ENCODE results near the gene C6orf136.
A peak's percentile ranks its signal among the peaks of the same experiment; 100 is the strongest.

The C6orf136 gene

GRCh38 chr6:30615219-30615957, 31.5 kb upstream of the C6orf136 start:
- DNase-seq (ENCODE audit: low read depth in 2 of 2): no peak

- DNase-seq (ENCODE audit: low read depth in 2 of 2): no peak
These were observed 30.7 kb upstream of the C6orf136 start for GRCh38 chr6:30615958-30616810.

GRCh38 chr6:30616811-30617564, 29.9 kb upstream of the C6orf136 start, which contains the start of gene PPP1R10:
TSS of gene PPP1R10 (minus strand) at chr6:30617243. CDS start at chr6:30609944, 7,299 bp downstream.
- peak; percentile 91 to 99 for DNase-seq (ENCODE audit: low read depth in 2 of 2)

GRCh38 chr6:30617565-30618269, 29.2 kb upstream of the C6orf136 start, which contains the start of gene MRPS18B:
TSS of gene MRPS18B (plus strand) at chr6:30617840. CDS start at chr6:30617866, 26 bp downstream.
- DNase-seq (ENCODE audit: low read depth in 2 of 2): peak; percentile 85 to 96

- DNase-seq (ENCODE audit: low read depth in 2 of 2): no peak
These were observed 28.6 kb upstream of the C6orf136 start for GRCh38 chr6:30618270-30618797.

- DNase-seq (ENCODE audit: low read depth in 2 of 2): no peak
These were observed 27.4 kb upstream of the C6orf136 start for GRCh38 chr6:30619561-30619960.

- DNase-seq (ENCODE audit: low read depth in 2 of 2): no peak
These were observed 21.4 kb upstream of the C6orf136 start for GRCh38 chr6:30625511-30625910.

GRCh38 chr6:30626484-30627366, 20.2 kb upstream of the C6orf136 start, which contains the start of gene ATAT1:
TSS of gene ATAT1 (plus strand) at chr6:30626874.
- peak; percentile 68 to 82 for DNase-seq (ENCODE audit: low read depth in 2 of 2)

- no peak for DNase-seq (ENCODE audit: low read depth in 2 of 2)
These were observed 11.1 kb upstream of the C6orf136 start for GRCh38 chr6:30635834-30636233.

GRCh38 chr6:30640481-30640880, 6.5 kb upstream of the C6orf136 start:
- no peak for DNase-seq (ENCODE audit: low read depth in 2 of 2)

- DNase-seq (ENCODE audit: low read depth in 2 of 2): no peak
These were observed 5.9 kb upstream of the C6orf136 start for GRCh38 chr6:30641048-30641447.

GRCh38 chr6:30643656-30644055, 3.3 kb upstream of the C6orf136 start:
- no peak for DNase-seq (ENCODE audit: low read depth in 2 of 2)

GRCh38 chr6:30644769-30645168, 2.2 kb upstream of the C6orf136 start:
- DNase-seq (ENCODE audit: low read depth in 2 of 2): no peak

- no peak for DNase-seq (ENCODE audit: low read depth in 2 of 2)
These were observed 944 bp upstream of the C6orf136 start for GRCh38 chr6:30645989-30646388.

- DNase-seq (ENCODE audit: low read depth in 2 of 2): peak; percentile 37 to 42
These were observed 546 bp downstream of the C6orf136 start for GRCh38 chr6:30647242-30648116.

GRCh38 chr6:30651143-30651542, 4.2 kb downstream of the C6orf136 start:
- DNase-seq (ENCODE audit: low read depth in 2 of 2): no peak

- DNase-seq (ENCODE audit: low read depth in 2 of 2): no peak
These were observed 8.1 kb downstream of the C6orf136 start for GRCh38 chr6:30654798-30655742.

- no peak for DNase-seq (ENCODE audit: low read depth in 2 of 2)
These were observed 8.8 kb downstream of the C6orf136 start for GRCh38 chr6:30655743-30656094.

All from stimulated activated CD4-positive, alpha-beta T cell treated with anti-CD3 and anti-CD28 coated beads, Interleukin-1b, Interleukin-23, amount 100 ng/mL, for 1 hour (primary cell).